DOHH2 (cell line): ENCODE data around the gene NLGN3.

Experiments
- H3F3A ChIP-seq: fragments of 200-600 bp; sonication (generic), shearing (Covaris generic); 2 replicates; pipeline ENCODE4 v1.6.0; 2016; ENCODE audit warnings: antibody characterized with exemption, mild to moderate bottlenecking; ENCODE audit not compliant: control insufficient read depth, insufficient read depth
- H3K27ac ChIP-seq: fragments of 200-600 bp; sonication (generic); 2 replicates; pipeline ENCODE4 v1.5.1; 2014; ENCODE audit warnings: low read depth, mild to moderate bottlenecking, low read length, moderate library complexity
- H3K27me3 ChIP-seq: fragments of 200-600 bp; sonication (generic); 2 replicates; pipeline ENCODE4 v1.6.1; 2014; ENCODE audit warnings: mild to moderate bottlenecking, low read length, mixed read lengths; ENCODE audit not compliant: control insufficient read depth
- H3K36me3 ChIP-seq: fragments of 200-600 bp; sonication (generic); 2 replicates; pipeline ENCODE4 v1.6.1; 2014; ENCODE audit warnings: mild to moderate bottlenecking, low read length, moderate library complexity, mixed read lengths; ENCODE audit not compliant: control insufficient read depth
- H3K4me1 ChIP-seq: fragments of 200-600 bp; sonication (generic); 2 replicates; pipeline ENCODE4 v1.6.1; 2014; ENCODE audit warnings: mild to moderate bottlenecking, low read length, mixed read lengths; ENCODE audit not compliant: control insufficient read depth
- H3K4me2 ChIP-seq: fragments of 200-600 bp; sonication (generic); 2 replicates; pipeline ENCODE4 v1.6.0; 2014; ENCODE audit warnings: mild to moderate bottlenecking, low read length, moderate library complexity
- H3K4me3 ChIP-seq: fragments of 200-600 bp; sonication (generic); 2 replicates; pipeline ENCODE4 v1.5.1; 2014; ENCODE audit warnings: mild to moderate bottlenecking, low read length, mixed read lengths
- H3K79me2 ChIP-seq: fragments of 200-600 bp; sonication (generic); 2 replicates; pipeline ENCODE4 v1.6.1; 2014; ENCODE audit warnings: mild to moderate bottlenecking, low read length, mixed read lengths; ENCODE audit not compliant: control insufficient read depth
- H3K9me2 ChIP-seq: fragments of 200-600 bp; sonication (generic); replicated peaks from 2 replicates; pipeline ENCODE4 v1.6.1; 2014; ENCODE audit warnings: mild to moderate bottlenecking, low read length, mixed read lengths; ENCODE audit not compliant: control insufficient read depth
- H3K9me3 ChIP-seq: fragments of 200-600 bp; sonication (generic); 2 replicates; pipeline ENCODE4 v1.6.1; 2014; ENCODE audit warnings: antibody characterized with exemption, low read length, mixed read lengths; ENCODE audit not compliant: control insufficient read depth, insufficient read depth
- H4K20me1 ChIP-seq: fragments of 200-600 bp; sonication (generic); 2 replicates; pipeline ENCODE4 v1.6.0; 2014; ENCODE audit warnings: low read depth, mild to moderate bottlenecking, antibody characterized with exemption, low read length, moderate library complexity; ENCODE audit not compliant: control insufficient read depth, insufficient read depth
- CTCF ChIP-seq: fragments of 200-600 bp; sonication (generic); IDR thresholded peaks from one replicate; pipeline ENCODE4 v1.5.1; 2014; ENCODE audit warnings: antibody characterized with exemption, mild to moderate bottlenecking, low read depth, low read length; ENCODE audit not compliant: poor library complexity, severe bottlenecking
- EZH2phosphoT487 ChIP-seq: fragments of 200-600 bp; sonication (generic); IDR thresholded peaks from 2 replicates; pipeline ENCODE4 v1.6.1; 2017; ENCODE audit warnings: borderline replicate concordance, mild to moderate bottlenecking, antibody characterized with exemption, low read length, moderate library complexity, mixed read lengths

The NLGN3 gene

GRCh38 chrX:71102292-71102691, 42.3 kb upstream of the NLGN3 start:
- Histone ChIP-seq H3K27ac (no peak overlapping the region), H3K4me1 (peaks cover 18% of the 10 kb centered on the region), H3K4me2 (no peak overlapping the region)

GRCh38 chrX:71103110-71103983, 41.3 kb upstream of the NLGN3 start:
- Histone ChIP-seq H3F3A (no peaks in the 10 kb centered on the region), H3K4me1 (peaks cover 18% of the 10 kb centered on the region), H3K27ac (no peak overlapping the region), H3K27me3 (no peaks in the 10 kb centered on the region), H3K9me2 (no peaks in the 10 kb centered on the region), H3K4me2 (peak overlapping the region; percentile 63), H3K4me3 (peak overlapping the region; percentile 44; the same call in 1 of the 2 replicates), H3K9me3 (no peaks in the 10 kb centered on the region), H3K79me2 (no peaks in the 10 kb centered on the region), H4K20me1 (no peaks in the 10 kb centered on the region), H3K36me3 (no peaks in the 10 kb centered on the region)
- no peak for TF ChIP-seq EZH2phosphoT487
- no peak for TF ChIP-seq CTCF

More at GRCh38 chrX:71102292-71102691, 42.3 kb upstream of the NLGN3 start:
- Histone ChIP-seq H3K36me3 (no peaks in the 10 kb centered on the region), H3K9me3 (no peaks in the 10 kb centered on the region), H3K4me3 (no peak overlapping the region), H3K9me2 (no peaks in the 10 kb centered on the region), H3K79me2 (no peaks in the 10 kb centered on the region), H3K27me3 (no peaks in the 10 kb centered on the region), H4K20me1 (no peaks in the 10 kb centered on the region), H3F3A (no peaks in the 10 kb centered on the region)
- no peak for TF ChIP-seq EZH2phosphoT487
- TF ChIP-seq CTCF: no peak

GRCh38 chrX:71105628-71106027, 39.0 kb upstream of the NLGN3 start:
- Histone ChIP-seq H3F3A (no peaks in the 10 kb centered on the region), H3K36me3 (no peaks in the 10 kb centered on the region), H3K79me2 (no peaks in the 10 kb centered on the region), H3K4me3 (no peak overlapping the region), H3K27me3 (no peaks in the 10 kb centered on the region), H3K9me3 (no peaks in the 10 kb centered on the region), H3K9me2 (no peaks in the 10 kb centered on the region), H3K4me1 (peaks cover 18% of the 10 kb centered on the region), H3K27ac (no peak overlapping the region), H4K20me1 (no peaks in the 10 kb centered on the region), H3K4me2 (no peak overlapping the region)
- TF ChIP-seq CTCF (no peak), EZH2phosphoT487 (no peak)
